ENCODE results near the gene GPR35. TPM values are rescaled to one million over a fixed set of nuclear protein-coding genes. Genes with fewer than 3 reads are reported as not detected.

GPR35 gene, protein sequence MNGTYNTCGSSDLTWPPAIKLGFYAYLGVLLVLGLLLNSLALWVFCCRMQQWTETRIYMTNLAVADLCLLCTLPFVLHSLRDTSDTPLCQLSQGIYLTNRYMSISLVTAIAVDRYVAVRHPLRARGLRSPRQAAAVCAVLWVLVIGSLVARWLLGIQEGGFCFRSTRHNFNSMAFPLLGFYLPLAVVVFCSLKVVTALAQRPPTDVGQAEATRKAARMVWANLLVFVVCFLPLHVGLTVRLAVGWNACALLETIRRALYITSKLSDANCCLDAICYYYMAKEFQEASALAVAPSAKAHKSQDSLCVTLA
- 0.22 and 0.39 TPM in 2 replicates for total RNA-seq

DNA sequence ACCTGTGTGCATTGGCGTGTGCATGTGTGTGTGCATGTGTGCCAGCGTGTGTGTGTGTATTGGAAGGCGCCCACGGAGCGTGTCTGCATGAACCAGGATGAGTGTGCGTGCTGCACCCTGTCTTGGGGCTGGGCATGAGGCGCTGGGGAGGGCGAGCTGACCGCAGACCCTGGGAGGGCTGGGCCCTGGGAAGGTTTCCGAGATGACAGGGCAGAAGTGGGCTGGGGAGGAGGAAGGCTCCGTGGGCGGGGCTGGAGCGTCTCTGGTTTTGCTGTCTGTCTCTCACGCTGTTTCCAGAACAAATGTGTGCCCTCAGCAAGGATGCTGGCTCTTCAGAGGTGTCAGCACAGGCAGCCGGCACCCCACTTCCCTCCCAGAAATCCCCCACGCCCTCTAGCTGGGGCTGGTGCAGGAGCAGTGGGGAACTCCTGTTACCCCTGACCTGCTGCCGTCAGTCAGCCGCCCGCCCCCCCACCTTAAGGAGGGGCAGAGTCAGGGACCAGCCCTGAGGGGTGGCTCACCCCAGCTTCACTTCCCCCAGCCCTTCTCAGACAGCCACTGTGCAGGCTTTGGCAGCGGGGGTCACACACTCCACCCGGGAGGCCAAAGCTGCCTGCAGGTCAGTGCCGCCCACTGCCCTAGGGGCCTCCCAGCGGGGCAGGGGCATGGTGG, at the start of gene GPR35:
GPR35 (plus strand) TSS at position 531 of the 672 bp plus-strand sequence. CDS start 4,473 bp downstream, outside the sequence.

DNA sequence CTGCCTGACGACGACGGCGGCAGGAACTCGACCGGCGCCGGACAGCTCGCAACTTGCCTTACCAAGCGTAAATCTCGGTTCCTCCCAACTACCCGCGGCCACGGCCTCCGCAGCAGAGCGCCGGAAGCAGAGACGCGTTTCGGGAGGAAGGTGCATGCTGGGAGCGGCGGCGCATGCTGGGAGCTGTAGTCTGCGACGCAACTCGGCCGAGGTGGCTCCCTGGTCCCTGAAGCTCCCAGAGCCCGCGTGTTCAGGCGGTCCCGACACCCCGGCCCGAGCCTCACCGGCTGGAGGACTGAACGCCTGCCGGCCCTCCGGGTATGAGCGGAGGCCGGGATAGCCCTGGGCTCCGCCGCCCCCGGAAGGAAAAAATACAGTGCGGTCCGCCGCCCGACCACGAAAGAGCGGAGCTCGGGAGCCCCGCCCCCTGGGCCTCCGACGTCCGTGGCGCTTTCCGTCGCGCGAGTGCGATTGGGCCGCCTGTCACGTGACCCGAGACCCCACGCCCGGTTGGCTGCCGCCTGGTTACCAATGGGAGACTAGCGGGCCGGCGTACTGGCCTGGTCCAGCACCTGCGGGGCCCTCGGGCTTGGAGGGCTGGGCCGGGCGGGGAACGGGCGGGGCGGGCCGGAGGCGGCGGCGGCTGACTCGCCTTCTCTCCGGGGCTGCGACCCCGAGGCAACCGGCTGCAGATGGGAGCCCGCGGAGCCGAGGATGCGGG, 38.9 kb upstream of the GPR35 start, which contains the start of gene CAPN10:
CAPN10 (plus strand) TSS at position 537 of the 721 bp plus-strand sequence; CDS start at position 715, 178 bp downstream.

Small RNAs within 50 kb of the gene (small RNA-seq; reads per million reads assigned to genes)
- not detected for gene AC011298.3

Other genes starting within 250 kb of the GPR35 start
- gene GPC1, start 189.8 kb upstream of the GPR35 start, total RNA-seq: 72.6 and 85.3 TPM in 2 replicates
- gene ANKMY1, start 67.5 kb upstream of the GPR35 start, total RNA-seq: 8.9 and 15.3 TPM in 2 replicates
- gene DUSP28, start 65.1 kb upstream of the GPR35 start, total RNA-seq: 4.7 and 5.3 TPM in 2 replicates
- 14.1 and 17.2 TPM in 2 replicates for gene RNPEPL1, start 57.0 kb upstream of the GPR35 start, total RNA-seq
- 16.9 and 17.5 TPM in 2 replicates for gene CAPN10, start 38.7 kb upstream of the GPR35 start, total RNA-seq
- gene AQP12B, start 57.4 kb downstream of the GPR35 start, total RNA-seq: not detected in 2 replicates
- not detected in 2 replicates for gene AQP12A, start 66.4 kb downstream of the GPR35 start, total RNA-seq
- gene KIF1A, start 194.7 kb downstream of the GPR35 start, total RNA-seq: under 0.01 TPM in 1 of 2 replicates, not detected in the other
- gene AGXT, start 243.3 kb downstream of the GPR35 start, total RNA-seq: not detected in 2 replicates